CD4-positive, alpha-beta T cell treated with Interleukin-15 for 4 hours (primary cell): Measurements from ENCODE around the gene SRRD.
A peak's percentile ranks its signal among the peaks of the same experiment; 100 is the strongest.
"Not testable (repeated sequence)": the region's sequence is repeated elsewhere in the genome, so short reads cannot be mapped to it uniquely, and the experiment has no call there.

Experiments
- DNase-seq: peaks from one replicate; pipeline ENCODE4 v3.0.0-alpha.2; 2020; ENCODE audit warnings: low spot score

The SRRD gene

GRCh38 chr22:26522012-26522411 is 38.3 kb downstream of the SRRD start:
- no peak for DNase-seq

GRCh38 chr22:26522592-26522991 is 38.9 kb downstream of the SRRD start:
- DNase-seq: no peak

- no peak for DNase-seq
Measured at GRCh38 chr22:26524870-26525269, 41.2 kb downstream of the SRRD start.

DNA sequence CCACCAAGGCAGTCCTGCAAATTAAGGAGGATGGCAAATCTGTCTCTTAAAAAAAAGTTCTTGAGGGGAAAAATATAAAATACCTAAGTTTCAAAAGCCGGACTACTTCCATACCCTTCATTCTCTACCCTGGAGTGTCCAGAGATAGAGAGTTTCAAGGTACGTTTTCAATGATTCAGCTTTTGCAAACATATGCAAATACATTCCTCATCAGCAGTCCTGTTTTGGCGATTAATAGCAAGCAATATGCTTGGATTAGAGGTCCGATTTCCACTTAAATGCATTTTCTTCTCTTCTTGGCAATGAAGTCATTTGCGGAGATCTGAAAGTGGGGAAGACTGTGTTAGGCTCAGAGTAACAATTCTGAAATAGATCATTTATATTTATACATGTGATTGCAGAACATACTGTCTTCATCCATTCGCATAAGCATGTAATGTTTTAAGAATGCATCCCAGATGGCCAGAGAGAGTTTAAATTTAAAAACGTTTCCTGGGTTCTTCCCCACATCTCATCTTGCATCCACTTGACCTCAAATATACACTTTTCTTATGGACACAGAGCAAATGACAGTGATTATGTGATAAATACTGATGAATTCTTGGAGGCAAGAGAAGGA is 42.4 kb downstream of the SRRD start:
- no peak for DNase-seq

- DNase-seq: no peak
Measured at GRCh38 chr22:26527167-26527566, 43.5 kb downstream of the SRRD start.

GRCh38 chr22:26527574-26528465 is 44.1 kb downstream of the SRRD start:
- no peak for DNase-seq

DNA sequence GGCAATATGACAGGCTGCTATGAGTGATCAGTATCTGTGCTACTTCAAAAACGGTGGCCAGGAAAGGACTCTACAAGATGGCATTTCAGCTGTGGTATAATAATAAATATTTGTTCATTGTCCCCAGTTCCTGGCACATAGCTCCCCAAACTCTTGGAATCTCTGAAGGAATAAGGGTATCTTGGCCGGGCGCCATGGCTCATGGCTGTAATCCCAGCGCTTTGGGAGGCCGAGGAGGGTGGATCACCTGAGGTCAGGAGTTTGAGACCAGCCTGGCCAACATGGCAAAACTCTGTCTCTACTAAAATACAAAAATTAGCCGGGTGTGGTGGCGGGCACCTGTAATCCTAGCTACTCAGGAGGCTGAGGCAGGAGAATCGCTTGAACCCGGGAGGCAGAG is 44.8 kb downstream of the SRRD start:
- DNase-seq: not testable (repeated sequence)

DNA sequence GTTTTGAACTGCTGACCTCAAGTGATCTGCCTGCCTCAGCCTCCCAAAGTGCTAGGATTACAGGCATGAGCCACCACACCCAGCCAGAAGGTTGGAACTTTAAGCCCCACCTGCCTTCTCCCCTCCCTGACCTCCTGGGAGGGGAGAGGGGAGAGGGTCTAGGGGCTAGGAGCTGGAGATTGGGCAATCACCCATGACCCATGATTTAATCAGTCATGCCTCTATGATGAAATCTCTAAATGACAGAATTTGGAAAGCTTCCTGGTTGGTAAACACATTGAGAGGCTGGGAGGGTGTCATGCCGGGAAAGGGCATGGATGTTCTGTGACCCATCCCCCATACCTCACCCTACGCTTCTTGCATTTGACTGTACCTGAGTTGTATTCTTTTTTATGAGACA is 45.7 kb downstream of the SRRD start:
- DNase-seq: no peak

- no peak for DNase-seq
Measured at GRCh38 chr22:26534171-26534855, 50.6 kb downstream of the SRRD start.

GRCh38 chr22:26534874-26535602 is 51.4 kb downstream of the SRRD start:
- no peak for DNase-seq

- DNase-seq: no peak
Measured at GRCh38 chr22:26535603-26535908, 51.9 kb downstream of the SRRD start.

GRCh38 chr22:26536056-26536761 is 52.5 kb downstream of the SRRD start:
- DNase-seq: no peak

DNA sequence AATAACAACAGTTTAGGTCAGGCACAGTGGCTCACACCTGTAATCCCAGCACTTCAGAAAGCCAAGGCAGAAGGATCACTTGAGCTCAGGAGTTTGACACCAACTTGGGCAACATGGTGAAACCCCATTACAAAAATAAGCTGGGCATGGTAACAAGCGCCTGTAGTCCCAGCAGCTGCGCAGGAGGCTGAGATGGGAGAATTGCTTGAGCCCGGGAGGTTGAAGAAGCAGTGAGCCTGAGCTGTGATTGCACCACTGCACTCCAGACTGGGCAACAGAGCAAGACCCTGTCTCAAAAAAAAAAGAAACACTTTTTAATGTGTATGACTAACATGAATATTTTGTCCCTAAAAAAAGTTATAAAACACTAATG is 53.1 kb downstream of the SRRD start:
- DNase-seq: no peak

- no peak for DNase-seq
Measured at GRCh38 chr22:26540119-26540518, 56.4 kb downstream of the SRRD start.

- no peak for DNase-seq
Measured at GRCh38 chr22:26541167-26541819, 57.6 kb downstream of the SRRD start.

DNA sequence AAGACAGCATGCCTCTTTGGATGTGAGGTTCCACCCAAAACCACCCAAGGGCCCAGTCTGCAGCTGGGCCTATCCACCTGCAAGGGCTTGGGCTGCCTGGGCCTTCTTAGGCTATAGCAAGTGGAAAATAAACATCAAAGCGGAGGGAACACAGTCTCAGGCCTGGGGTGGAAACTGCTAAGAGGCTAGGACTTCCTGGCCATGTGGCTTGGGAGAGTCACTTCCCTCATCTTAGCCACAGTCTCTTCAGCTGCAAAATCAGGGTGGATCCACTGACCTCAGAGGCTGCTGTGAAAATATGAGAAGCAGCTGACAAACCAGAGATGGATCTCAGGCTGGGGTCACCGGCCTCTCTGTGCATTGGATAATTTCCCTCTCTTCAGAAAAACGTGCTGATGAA is 59.2 kb downstream of the SRRD start:
- peak; percentile 4 for DNase-seq
